Skin of body (tissue), 2 donors: Measurements from ENCODE around the gene PRICKLE3. TPM values are rescaled to one million over a fixed set of nuclear protein-coding genes. Genes with fewer than 3 reads are reported as not detected.
"Not testable (repeated sequence)": the region's sequence is repeated elsewhere in the genome, so short reads cannot be mapped to it uniquely, and the experiment has no call there.

Experiments
- DNase-seq: peaks from one replicate; lab custom pipeline; 2025; lab: John Stamatoyannopoulos, UW
- total RNA-seq: library from RNA; depleted of rRNA; stranded (reverse); fragments of >200 nt; gene quantifications from one replicate; pipeline ENCODE4 v1.2.3, GENCODE V29; 2014

PRICKLE3 gene
- total RNA-seq, 1 donor from 2014 or later, result 8.1 TPM

DNA sequence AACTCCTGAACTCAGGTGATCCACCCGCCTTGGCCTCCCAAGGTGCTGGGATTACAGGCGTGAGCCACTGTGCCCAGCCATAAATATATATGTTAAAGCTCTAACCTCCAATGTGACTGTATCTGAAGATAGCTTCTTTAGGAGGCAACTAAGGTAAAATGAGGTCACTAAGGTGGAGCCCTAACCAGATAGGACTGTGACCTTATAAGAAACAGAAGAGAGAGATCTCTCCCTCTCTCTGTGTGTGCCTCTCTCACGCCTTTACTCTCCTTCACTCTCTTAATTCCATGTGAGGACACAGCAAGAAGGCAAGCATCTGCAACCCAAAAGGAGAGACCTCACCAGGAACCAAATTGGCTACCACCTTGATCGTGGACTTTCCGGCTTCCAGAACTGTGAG, 24.5 kb downstream of the PRICKLE3 start:
- no peak for DNase-seq

DNA sequence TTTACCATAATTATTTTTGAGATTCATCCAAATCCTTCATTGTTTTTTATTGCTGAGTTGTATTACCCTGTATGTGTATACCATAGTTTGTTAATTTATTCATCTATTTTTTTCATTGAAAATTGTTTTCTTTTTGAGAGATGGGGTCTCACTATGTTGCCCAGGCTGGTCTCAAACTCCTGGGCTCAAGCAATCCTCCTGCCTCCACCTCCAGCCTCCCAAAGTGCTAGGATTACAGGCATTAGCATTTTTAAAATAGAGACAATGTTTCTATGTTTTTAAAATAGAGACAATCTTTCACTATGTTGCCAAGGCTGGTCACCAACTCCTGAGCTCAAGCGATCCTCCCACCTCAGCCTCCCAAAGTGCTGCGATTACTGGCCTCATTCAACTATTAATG, 25.3 kb downstream of the PRICKLE3 start:
- DNase-seq, result no peak

DNA sequence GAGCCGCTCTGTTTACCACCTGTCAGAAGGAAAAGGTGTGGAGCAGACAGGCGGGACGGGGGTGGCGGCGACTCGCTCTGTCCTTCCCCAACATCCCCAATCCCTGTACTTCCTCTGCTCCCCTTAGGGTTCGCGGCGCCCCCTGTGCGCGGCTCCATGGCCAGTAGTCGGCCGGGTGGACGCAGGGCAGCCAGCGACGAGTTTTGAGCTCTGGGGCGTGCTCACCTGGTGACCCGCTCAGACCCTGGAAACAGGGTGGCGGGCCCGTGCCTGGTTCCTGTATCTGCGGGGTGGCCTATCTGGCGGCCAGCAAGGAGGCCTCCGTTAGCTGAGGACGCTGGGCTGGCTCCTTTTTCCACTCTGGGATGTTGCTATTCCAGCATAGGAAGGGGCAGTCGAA, 29.0 kb downstream of the PRICKLE3 start:
- no peak for DNase-seq

DNA sequence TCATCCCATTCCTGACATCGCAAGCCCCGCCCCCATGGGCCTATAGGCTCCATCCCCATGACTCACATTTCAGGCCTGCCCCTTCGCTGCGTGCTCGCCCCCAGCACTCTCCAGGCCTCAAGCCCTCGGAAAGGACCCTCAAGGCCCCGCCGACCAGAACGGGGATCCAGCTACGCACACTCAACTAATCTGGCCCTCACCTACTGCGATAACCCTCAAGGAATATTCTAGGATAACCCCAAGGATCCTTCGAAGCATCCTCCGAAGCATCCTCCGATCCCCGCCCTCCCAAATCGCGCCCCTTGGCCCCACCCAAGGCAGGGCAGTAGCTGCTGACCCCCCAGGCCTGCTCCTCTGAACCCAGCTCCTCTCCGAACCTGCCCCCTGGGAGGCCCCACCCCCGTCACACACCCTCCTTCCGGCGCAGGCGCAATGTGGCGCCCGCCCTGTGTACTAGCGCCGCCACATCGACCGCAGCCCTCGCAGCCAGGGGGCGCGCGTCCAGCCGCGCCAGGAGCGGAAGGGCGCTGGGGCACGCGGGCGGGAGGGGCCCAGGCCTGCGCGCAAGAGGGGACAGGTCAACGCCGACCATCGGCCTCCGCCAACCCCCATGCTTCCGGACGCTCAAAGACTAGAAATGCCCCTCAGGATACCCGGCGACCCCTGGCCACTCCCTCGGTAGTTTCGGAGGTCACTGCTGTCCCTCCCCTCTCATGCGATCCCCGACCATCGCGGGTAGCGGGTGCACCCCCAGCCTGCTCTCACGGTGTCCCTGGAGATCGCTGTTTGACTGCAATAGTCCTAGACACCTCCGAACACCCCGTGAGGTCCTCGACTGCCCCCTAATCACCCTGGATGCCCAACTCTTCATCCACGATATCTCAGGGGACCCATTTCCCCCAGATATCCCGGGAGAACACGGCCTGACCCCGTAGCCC, 30.0 kb downstream of the PRICKLE3 start:
- DNase-seq, result peak; percentile 74

DNA sequence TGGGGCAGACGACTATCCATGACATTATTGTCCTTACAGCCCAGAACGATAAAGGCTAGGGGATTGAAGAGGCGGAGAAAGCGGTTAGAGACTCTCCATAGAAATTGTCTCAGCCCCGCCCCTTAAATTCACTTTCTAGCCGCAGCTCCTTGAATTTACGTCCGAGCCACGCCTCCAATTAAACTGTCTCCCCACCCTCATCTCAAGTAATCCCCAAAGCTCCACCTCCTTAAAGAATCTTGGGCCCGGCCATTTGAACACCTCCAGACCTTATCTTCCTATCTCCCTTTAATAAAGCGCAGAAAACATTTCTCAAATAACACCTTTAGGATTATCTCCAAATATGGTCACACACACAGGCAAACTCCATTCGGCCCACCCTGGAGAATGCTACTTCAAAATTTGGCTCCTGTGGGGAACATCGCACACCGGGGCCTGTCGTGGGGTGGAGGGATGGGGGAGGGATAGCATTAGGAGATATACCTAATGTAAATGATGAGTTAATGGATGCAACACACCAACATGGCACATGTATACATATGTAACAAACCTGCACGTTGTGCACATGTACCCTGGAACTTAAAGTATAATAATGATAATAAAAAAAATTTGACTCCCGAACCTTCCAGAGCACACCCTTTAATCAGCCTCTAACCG, 30.8 kb downstream of the PRICKLE3 start:
- DNase-seq, result peak; percentile 53

DNA sequence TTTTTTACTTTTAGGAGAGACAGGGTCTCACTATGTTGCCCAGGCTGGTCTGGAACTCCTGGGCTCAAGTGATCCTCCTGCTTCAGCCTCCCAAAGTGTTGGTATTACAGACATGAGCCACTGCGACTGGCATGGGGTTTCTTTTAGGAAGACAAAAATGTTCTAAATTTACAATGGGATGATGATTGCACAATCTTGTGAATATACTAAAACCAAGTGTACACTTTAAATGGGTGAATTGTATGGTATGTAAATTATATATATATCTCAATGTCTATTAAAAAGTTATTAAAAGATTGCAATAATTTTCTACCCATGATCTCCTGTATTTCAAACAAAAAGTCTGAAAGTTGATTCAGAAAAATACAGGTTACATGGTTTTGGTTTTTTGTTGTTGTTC, 32.7 kb downstream of the PRICKLE3 start:
- DNase-seq, result no peak

DNA sequence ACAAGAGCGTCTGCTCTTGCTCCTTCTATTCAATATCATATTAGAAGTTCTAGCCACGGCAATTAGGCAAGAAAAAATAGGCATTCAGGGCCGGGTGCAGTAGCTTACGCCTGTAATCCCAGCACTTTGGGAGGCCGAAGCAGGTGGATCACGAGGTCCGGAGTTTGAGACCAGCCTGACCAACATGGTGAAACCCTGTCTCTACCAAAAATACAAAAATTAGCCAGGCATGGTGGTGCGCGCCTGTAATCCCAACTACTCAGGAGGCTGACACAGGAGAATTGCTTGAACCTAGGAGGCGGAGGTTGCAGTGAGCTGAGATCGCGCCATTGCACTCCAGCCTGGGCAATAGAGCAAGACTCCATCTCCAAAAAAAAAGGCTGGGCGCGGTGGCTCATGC, 36.9 kb downstream of the PRICKLE3 start:
- DNase-seq, result not testable (repeated sequence)

DNA sequence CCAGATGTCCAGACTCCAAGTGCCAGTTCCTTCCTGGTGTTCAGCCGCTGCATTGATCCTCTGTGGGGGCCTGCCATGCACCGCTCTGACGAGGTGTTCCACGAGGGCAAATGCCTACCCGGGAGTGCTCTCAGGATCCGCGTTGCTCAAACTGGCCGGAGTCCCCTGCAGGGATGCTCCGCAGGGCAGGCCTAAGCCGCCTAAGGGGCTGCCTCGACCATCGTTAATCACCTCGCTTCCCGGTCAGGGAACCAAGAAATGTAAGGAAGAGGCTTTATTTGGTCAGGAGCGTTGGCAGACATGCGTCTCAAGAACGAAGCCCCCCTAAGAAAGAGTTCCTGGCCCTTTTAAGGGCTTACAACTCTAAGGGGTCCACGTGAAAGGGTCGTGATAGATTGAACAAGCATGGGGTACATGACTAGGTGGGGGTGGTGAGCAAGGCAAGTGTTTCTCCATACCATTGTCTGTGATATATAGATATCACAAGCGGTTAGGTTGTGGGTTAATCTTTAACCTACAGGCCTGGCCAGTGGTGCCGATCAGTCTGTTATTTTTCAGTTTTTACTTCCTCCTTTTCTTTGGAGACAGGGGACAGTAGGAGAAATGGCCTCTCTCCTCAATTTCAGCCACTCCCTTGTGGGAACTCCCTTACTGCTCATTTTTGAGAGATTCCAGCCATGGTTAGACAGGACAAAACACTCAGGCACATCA, 37.6 kb downstream of the PRICKLE3 start:
- DNase-seq, result not testable (repeated sequence)

DNA sequence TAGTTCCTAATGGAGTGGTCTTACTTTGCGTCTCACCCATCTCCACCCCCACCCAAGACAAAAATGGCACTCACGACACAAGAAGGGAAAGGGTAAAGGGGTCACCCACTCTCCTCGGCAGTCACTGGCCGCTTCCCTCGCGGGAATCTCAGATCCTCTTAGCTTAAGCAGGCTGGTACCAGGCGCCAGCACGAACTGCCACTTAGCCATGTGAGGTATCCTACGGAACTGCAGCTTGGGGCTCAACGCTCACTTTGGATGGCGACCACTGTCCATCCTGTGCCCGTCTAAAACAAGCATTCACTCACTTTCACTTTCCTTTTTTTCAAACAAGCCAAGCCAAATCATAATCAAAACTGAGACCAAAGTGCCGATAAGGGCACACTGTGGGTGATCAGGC, 38.2 kb downstream of the PRICKLE3 start:
- DNase-seq, result no peak

DNA sequence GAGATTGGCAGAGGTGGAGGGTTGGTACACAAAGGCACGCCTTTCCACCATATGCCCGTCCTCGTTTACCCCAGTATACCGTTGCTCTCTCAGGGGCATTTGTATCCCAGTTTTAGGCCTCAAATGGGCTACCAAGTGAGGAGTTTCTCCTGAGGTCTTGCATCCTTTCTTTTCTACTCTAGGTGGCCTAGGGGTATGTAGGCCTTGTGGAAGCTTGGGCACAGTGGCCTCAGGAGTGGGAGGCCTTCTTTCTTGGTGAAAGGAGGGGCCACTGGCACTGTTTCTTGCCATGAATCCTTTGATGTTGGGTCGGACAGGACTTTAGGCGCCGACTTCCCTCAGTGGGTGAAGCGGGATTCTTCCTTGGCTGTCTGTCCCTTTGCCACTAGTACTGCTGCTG, 38.9 kb downstream of the PRICKLE3 start:
- DNase-seq, result no peak

DNA sequence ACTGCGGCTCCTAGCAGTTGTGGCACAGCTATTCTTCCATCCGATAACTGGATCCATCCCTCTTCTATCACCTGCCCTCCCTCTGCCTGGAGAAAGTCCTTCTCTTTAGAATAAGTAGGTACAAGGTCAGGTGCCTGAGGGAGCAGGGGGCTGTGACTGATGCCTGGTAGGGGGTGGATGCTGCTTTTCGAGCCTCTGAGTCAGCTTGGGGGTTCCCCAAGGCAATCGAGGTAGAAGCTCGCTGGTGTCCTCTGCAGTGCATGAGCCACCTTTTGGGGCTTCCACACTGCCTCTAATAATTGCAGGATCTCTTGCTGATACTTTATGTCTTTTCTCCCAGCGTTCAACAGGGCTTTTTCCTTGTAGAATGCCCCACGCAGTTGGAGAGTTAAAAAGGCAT, 43.0 kb downstream of the PRICKLE3 start:
- DNase-seq, result not testable (repeated sequence)

DNA sequence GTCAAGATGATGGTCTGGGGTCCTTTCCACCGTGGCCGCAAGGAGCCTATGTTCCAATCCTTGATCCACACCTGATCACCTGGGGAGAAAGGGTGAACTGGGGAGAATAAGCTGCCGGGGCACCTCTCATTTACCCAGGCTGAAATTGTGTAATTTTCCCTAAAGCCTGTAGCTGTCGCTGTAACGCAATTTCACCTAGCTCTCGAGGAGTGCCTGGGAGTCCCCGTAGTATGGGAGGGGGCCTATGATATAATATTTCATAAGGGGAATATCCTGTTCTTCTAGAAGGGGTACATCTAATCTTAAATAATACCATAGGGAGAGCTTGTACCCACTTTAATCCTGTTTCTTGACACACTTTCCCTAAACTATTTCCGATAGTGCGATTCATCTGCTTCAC, 43.9 kb downstream of the PRICKLE3 start:
- not testable (repeated sequence) for DNase-seq

DNA sequence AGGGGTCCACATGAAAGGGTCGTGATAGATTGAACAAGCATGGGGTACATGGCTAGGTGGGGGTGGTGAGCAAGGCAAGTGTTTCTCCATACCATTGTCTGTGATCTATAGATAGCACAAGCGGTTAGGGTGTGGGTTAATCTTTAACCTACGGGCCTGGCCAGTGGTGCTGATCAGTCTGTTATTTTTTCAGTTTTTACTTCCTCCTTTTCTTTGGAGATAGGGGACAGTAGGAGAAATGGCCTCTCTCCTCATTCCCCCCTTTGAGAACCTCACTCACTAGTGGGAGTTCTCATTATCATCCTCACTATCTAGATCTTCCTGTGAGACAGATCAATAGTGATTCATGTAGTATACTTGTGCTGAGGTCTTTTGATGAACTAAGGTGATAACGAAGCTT, 46.5 kb downstream of the PRICKLE3 start:
- DNase-seq, result no peak

DNA sequence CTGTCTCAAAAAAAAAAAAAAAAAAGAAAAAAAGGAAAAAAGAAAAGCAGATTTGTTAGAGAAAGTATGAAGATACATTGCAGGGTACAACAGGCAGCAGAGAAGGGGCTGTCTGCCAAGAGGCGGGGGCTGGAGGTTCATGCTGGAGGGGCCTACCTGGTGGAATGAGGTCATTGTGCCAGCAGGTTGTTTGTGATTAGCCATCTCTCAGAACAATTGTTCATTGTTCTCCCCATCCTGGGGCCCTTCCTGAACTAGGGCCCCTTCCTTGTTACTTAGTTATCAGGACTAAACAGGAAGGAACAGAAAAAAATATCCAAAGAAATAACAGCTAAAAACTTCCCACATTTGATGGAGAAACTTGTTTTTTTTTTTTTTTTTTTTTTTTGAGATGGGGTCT, 48.7 kb downstream of the PRICKLE3 start:
- DNase-seq, result no peak

DNA sequence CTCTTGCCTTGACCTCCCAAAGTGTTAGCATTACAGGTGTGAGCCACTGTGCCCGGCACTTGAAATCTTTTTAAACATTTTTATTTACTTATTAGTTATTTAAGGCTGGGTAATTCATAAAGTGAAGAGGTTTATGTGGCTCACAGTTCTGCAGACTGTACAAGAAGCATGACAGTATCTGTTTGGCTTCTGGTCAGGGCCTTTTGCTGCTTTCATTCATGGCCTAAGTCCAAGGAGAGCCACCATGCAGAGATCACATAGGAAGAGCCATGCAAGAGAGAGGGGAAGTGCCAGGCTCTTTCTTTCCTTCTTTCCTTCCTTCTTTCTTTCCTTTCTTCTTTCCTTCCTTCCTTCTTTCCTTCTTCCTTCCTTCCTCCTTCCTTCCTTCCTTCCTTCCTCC, 52.4 kb downstream of the PRICKLE3 start:
- DNase-seq, result no peak

DNA sequence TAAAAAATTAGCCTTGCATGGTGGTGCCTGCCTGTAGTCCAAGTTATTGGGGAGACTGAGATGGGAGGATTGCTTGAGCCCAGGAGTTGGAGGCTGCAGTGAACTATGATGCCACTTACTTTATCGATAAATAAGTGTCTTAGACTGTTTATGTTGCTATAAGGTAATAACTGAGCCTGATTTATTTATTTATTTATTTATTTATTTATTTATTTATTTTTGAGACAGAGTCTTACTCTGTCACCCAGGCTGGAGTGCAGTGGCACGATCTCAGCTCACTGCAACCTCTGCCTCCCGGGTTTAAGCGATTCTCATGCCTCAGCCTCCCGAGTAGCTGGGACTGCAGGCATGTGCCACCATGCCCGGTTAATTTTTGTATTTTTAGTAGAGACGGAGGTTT, 53.9 kb downstream of the PRICKLE3 start:
- not testable (repeated sequence) for DNase-seq

DNA sequence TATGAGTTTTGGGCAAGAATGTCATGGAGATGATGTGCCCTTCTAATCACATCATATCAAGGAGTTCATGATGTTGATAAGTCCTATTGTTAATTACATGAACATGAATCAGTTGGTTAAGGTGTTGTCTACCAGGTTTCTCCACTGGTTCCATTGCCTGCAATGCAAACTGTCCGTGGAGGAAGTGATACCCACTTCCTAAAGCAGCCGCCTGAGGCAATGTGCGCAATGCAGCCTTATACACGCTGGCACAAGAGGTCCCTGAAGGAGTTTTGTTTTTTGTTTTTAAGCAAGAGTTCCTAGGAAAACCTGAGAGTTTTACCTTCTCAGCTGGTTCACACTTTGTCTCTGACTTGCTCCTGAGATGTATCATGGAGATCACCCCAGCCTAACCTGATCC, 56.7 kb downstream of the PRICKLE3 start:
- no peak for DNase-seq

DNA sequence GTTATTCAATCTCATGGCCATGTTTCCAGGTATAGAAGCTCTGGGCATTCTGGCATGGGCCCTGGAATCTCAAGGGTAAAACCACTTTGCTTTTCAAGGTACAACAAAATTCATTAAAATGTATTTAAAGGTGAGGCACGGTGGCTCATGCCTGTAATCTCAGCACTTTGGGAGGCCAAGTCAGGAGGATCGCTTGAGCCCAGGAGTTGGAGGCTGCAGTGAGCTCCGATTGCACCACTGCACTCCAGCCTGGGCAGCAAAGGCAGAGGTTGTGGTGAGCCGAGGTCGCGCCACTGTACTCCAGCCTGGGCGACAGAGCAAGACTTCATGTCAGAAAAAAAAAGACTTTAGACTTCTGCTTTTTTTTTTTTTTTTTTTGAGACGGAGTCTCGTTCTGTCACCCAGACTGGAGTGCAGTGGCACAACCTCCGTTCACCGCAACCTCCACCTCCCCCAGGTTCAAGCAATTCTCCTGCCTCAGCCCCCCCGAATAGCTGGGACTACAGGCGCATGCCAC, 58.4 kb downstream of the PRICKLE3 start:
- not testable (repeated sequence) for DNase-seq
